ENCODE data around the gene ZNF778.

ZNF778 gene

DNA sequence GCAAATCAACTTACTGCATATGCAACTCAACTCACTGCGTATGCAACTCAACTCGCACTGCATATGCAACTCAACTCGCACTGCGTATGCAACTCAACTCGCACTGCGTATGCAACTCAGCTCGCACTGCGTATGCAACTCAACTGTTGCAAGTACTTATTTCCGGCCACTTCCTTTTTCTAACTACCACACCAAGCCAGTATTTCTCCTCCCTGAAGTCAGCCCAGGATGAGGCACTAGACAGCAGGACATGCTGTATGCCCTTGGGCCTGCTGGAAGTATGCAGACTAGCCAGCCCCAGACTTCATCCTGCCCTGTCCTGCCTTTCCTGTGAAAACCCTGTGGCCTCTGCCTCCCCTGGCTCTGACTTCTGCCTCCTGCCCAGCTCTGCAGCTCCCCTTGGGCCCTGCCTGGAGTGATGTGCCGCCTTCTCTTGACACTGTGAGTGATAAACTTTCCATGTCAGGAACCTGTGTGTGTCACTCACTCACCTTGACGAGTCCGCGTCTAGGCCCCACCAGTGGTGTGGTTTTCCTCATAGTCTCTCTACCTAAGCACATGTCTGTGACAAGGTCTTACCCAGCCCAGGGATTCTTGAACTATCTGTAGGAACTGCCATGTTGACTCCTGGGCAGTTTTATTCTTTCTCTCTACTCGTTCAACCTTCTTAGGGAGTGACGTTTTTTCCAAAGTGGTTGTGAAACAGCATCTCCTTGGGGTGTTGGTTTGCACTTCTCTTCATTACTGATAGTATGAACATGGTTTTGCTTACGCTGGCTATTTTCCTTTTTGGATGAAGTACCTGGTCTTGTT is 16.4 kb downstream of the ZNF778 start:
- Histone ChIP-seq H3K4me3 (ENCODE audit: insufficient read depth in 1 of 2, low read depth in 1 of 2, low read length in 2 of 2) (no peak overlapping the region), H3K14ac (ENCODE audit: low read length in 2 of 2) (no peak overlapping the region), H4K8ac (ENCODE audit: low read length) (no peak overlapping the region), H3K18ac (ENCODE audit: low read depth in 1 of 2, low read length in 2 of 2) (no peak overlapping the region), H2BK5ac (ENCODE audit: low read depth, low read length, poor library complexity, severe bottlenecking) (no peak overlapping the region), H3K79me1 (replicated peaks; ENCODE audit: low read length, poor library complexity, severe bottlenecking) (peaks cover 21% of the 10 kb centered on the region), H2AK5ac (ENCODE audit: low read length, severe bottlenecking) (no peak overlapping the region), H2BK15ac (ENCODE audit: low read depth, poor library complexity, severe bottlenecking) (no peak overlapping the region), H3K9ac (ENCODE audit: low read length) (no peak overlapping the region), H3K4ac (ENCODE audit: low read depth in 1 of 2, low read length in 2 of 2) (no peak overlapping the region), H3K4me1 (ENCODE audit: control insufficient read depth, insufficient read depth, low read depth, low read length) (no peaks in the 10 kb centered on the region), H3K27ac (ENCODE audit: low read length, poor library complexity, severe bottlenecking) (no peak overlapping the region), H3K36me3 (ENCODE audit: control insufficient read depth in 1 of 2, insufficient read depth in 2 of 2, low read depth in 1 of 2, low read length in 2 of 2) (peaks cover 57 to 64% of the 10 kb centered on the region in 2 experiments), H3K27me3 (ENCODE audit: control insufficient read depth in 1 of 2, insufficient read depth in 1 of 2, low read length in 2 of 2) (no peaks in the 10 kb centered on the region), H3K23ac (ENCODE audit: low read length in 2 of 2) (no peak overlapping the region), H2AFZ (ENCODE audit: low read depth, low read length) (no peak overlapping the region), H2BK120ac (ENCODE audit: low read depth, low read length) (no peak overlapping the region), H4K91ac (ENCODE audit: low read length) (no peak overlapping the region), H3K9me3 (ENCODE audit: control insufficient read depth, low read length) (peaks cover 22% of the 10 kb centered on the region), H3K4me2 (ENCODE audit: low read length, poor library complexity, severe bottlenecking) (no peak overlapping the region), H2BK12ac (ENCODE audit: low read length in 2 of 2) (no peak overlapping the region)
- no peak for DNase-seq
- WGBS = 99% methylated on average over 16 of the region's 16 CpGs

DNA sequence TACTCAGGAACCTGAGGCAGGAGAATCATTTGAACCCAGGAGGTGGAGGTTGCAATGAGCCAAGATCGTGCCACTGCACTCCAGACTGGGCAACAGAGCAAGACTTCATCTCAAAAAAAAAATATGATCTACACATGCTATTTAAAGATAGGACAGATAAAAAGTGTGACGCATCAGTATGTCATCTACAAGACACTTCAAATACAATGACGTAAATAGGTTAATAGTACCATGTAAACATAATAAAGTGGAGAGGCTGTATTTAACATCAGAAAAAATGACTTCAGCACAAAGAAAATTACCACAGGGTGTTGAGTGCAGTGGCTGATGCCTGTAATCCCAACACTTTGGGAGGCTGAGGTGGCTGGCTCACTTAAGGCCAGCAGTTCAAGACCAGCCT is 20.2 kb downstream of the ZNF778 start:
- no peak overlapping the region for H3K23ac ChIP-seq (ENCODE audit: low read length in 2 of 2)
- H3K79me1 ChIP-seq (replicated peaks; ENCODE audit: low read length, poor library complexity, severe bottlenecking) = peaks cover 10% of the 10 kb centered on the region
- DNase-seq = peak; percentile 69
- H3K9me3 ChIP-seq (ENCODE audit: control insufficient read depth, low read length) = peaks cover 2% of the 10 kb centered on the region
- no peak overlapping the region for H3K18ac ChIP-seq (ENCODE audit: low read depth in 1 of 2, low read length in 2 of 2)
- H3K4me1 ChIP-seq (ENCODE audit: control insufficient read depth, insufficient read depth, low read depth, low read length) = peaks cover 9% of the 10 kb centered on the region
- H2AK5ac ChIP-seq (ENCODE audit: low read length, severe bottlenecking) = no peak overlapping the region
- no peak overlapping the region for H3K4me2 ChIP-seq (ENCODE audit: low read length, poor library complexity, severe bottlenecking)
- peaks cover 21 to 25% of the 10 kb centered on the region in 2 experiments for H3K36me3 ChIP-seq (ENCODE audit: control insufficient read depth in 1 of 2, insufficient read depth in 2 of 2, low read depth in 1 of 2, low read length in 2 of 2)
- H2BK5ac ChIP-seq (ENCODE audit: low read depth, low read length, poor library complexity, severe bottlenecking) = no peak overlapping the region
- no peak overlapping the region for H4K8ac ChIP-seq (ENCODE audit: low read length)
- no peak overlapping the region for H3K4me3 ChIP-seq (ENCODE audit: insufficient read depth in 1 of 2, low read depth in 1 of 2, low read length in 2 of 2)
- H4K91ac ChIP-seq (ENCODE audit: low read length) = no peak overlapping the region
- H3K4ac ChIP-seq (ENCODE audit: low read depth in 1 of 2, low read length in 2 of 2) = no peak overlapping the region
- H2BK120ac ChIP-seq (ENCODE audit: low read depth, low read length) = no peak overlapping the region
- no peak overlapping the region for H2BK12ac ChIP-seq (ENCODE audit: low read length in 2 of 2)
- H3K9ac ChIP-seq (ENCODE audit: low read length) = no peak overlapping the region
- H2AFZ ChIP-seq (ENCODE audit: low read depth, low read length) = no peak overlapping the region
- no peaks in the 10 kb centered on the region for H3K27me3 ChIP-seq (ENCODE audit: control insufficient read depth in 1 of 2, insufficient read depth in 1 of 2, low read length in 2 of 2)
- H3K14ac ChIP-seq (ENCODE audit: low read length in 2 of 2) = no peak overlapping the region
- no peak overlapping the region for H2BK15ac ChIP-seq (ENCODE audit: low read depth, poor library complexity, severe bottlenecking)
- no peak overlapping the region for H3K27ac ChIP-seq (ENCODE audit: low read length, poor library complexity, severe bottlenecking)
- WGBS = no CpG with 5 or more reads among the region's 3 CpGs

DNA sequence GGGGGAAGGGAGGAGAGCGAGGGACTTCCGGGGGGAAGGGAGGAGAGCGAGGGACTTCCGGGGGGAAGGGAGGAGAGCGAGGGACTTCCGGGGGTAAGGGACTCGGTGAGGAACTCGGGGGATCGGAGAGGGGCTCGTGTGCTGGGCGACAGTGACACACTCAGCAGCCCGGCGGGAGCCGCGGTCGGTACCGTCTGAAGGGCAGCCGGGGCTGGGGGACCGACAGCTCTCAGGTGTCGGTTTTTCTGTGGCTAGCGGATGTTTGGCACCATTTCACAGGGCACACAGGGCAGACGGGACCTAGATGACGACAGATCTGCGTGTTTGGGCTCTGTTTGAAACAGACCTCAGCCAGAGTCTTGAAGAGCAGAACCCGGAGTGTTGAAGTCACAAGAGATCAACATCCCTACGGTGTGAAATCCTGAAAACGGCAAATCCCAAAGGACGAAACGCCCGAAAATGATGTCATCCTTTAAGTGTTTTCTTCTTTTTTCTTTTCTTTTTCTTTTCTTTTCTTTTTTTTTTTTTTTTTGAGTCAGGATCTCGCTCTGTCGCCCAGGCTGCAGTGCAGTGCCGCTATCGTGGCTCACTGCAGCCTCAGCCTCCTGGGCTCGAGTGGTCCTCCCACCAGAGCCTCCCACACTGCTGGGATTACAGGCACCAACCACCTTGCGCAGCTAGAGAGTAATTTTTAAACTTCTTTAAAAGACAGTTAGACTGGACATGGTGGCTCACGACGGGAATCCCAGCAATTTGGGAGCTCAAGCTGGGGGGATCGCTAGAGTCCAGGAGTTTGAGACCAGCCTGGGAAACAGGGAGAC is 23.9 kb downstream of the ZNF778 start:
- H3K27ac ChIP-seq (ENCODE audit: low read length, poor library complexity, severe bottlenecking) = peak overlapping the region; percentile 96
- H4K8ac ChIP-seq (ENCODE audit: low read length) = peak overlapping the region; percentile 100
- peak overlapping the region; percentile 95 for H2BK5ac ChIP-seq (ENCODE audit: low read depth, low read length, poor library complexity, severe bottlenecking)
- H3K14ac ChIP-seq (ENCODE audit: low read length in 2 of 2) = peak overlapping the region in 1 of 2 experiments; percentile 97
- peak overlapping the region in 1 of 2 experiments; percentile 49 for H2BK12ac ChIP-seq (ENCODE audit: low read length in 2 of 2)
- H3K4me3 ChIP-seq (ENCODE audit: insufficient read depth in 1 of 2, low read depth in 1 of 2, low read length in 2 of 2) = peak overlapping the region; percentile 94 to 99
- H3K9me3 ChIP-seq (ENCODE audit: control insufficient read depth, low read length) = no peaks in the 10 kb centered on the region
- DNase-seq = peak; percentile 95
- H3K36me3 ChIP-seq (ENCODE audit: control insufficient read depth in 1 of 2, insufficient read depth in 2 of 2, low read depth in 1 of 2, low read length in 2 of 2) = no peaks in the 10 kb centered on the region
- WGBS = 12% methylated on average over 34 of the region's 39 CpGs
- H3K4ac ChIP-seq (ENCODE audit: low read depth in 1 of 2, low read length in 2 of 2) = peak overlapping the region; percentile 98 to 100
- peak overlapping the region; percentile 95 to 100 for H3K18ac ChIP-seq (ENCODE audit: low read depth in 1 of 2, low read length in 2 of 2)
- H3K4me1 ChIP-seq (ENCODE audit: control insufficient read depth, insufficient read depth, low read depth, low read length) = peaks cover 12% of the 10 kb centered on the region
- H3K27me3 ChIP-seq (ENCODE audit: control insufficient read depth in 1 of 2, insufficient read depth in 1 of 2, low read length in 2 of 2) = no peaks in the 10 kb centered on the region
- peaks cover 8% of the 10 kb centered on the region for H3K79me1 ChIP-seq (replicated peaks; ENCODE audit: low read length, poor library complexity, severe bottlenecking)
- H2AFZ ChIP-seq (ENCODE audit: low read depth, low read length) = peak overlapping the region; percentile 89
- H4K91ac ChIP-seq (ENCODE audit: low read length) = peak overlapping the region; percentile 98
- peak overlapping the region; percentile 75 for H2AK5ac ChIP-seq (ENCODE audit: low read length, severe bottlenecking)
- peak overlapping the region; percentile 99 for H3K9ac ChIP-seq (ENCODE audit: low read length)
- H2BK15ac ChIP-seq (ENCODE audit: low read depth, poor library complexity, severe bottlenecking) = peak overlapping the region; percentile 89
- peak overlapping the region in 1 of 2 experiments; percentile 94 for H3K23ac ChIP-seq (ENCODE audit: low read length in 2 of 2)
- peak overlapping the region; percentile 72 for H3K4me2 ChIP-seq (ENCODE audit: low read length, poor library complexity, severe bottlenecking)
- H2BK120ac ChIP-seq (ENCODE audit: low read depth, low read length) = peak overlapping the region; percentile 85

DNA sequence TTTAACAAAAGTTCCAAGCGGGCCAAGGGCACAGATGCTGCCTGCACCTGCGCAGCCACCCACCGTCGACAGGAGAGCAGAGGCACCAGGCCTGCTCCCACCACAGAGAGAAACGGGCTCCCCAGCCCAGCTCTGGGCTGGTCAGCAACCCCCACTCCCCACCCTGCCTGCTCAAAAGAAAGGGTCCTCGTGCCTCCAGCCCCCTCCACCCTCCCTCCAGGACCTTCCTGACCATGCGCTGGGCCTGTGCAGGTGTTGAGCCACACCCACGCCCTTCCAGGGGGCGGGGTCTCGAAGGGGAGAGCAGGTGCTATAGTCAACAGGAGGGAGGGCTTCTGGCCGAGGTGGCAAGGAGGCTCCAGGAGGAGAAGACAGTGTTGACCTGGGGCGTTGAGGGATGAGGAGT is 25.3 kb downstream of the ZNF778 start:
- H3K79me1 ChIP-seq (replicated peaks; ENCODE audit: low read length, poor library complexity, severe bottlenecking) = peaks cover 8% of the 10 kb centered on the region
- no peaks in the 10 kb centered on the region for H3K36me3 ChIP-seq (ENCODE audit: control insufficient read depth in 1 of 2, insufficient read depth in 2 of 2, low read depth in 1 of 2, low read length in 2 of 2)
- H4K91ac ChIP-seq (ENCODE audit: low read length) = no peak overlapping the region
- H3K27me3 ChIP-seq (ENCODE audit: control insufficient read depth in 1 of 2, insufficient read depth in 1 of 2, low read length in 2 of 2) = no peaks in the 10 kb centered on the region
- H3K14ac ChIP-seq (ENCODE audit: low read length in 2 of 2) = no peak overlapping the region
- peaks cover 18% of the 10 kb centered on the region for H3K4me1 ChIP-seq (ENCODE audit: control insufficient read depth, insufficient read depth, low read depth, low read length)
- no peak overlapping the region for H2BK5ac ChIP-seq (ENCODE audit: low read depth, low read length, poor library complexity, severe bottlenecking)
- H3K4me2 ChIP-seq (ENCODE audit: low read length, poor library complexity, severe bottlenecking) = no peak overlapping the region
- no peak overlapping the region for H3K18ac ChIP-seq (ENCODE audit: low read depth in 1 of 2, low read length in 2 of 2)
- H2AFZ ChIP-seq (ENCODE audit: low read depth, low read length) = no peak overlapping the region
- DNase-seq = no peak
- 60% methylated on average over 11 of the region's 12 CpGs for whole genome bisulfite sequencing
- H3K4ac ChIP-seq (ENCODE audit: low read depth in 1 of 2, low read length in 2 of 2) = no peak overlapping the region
- no peak overlapping the region for H3K23ac ChIP-seq (ENCODE audit: low read length in 2 of 2)
- no peak overlapping the region for H3K9ac ChIP-seq (ENCODE audit: low read length)
- H3K4me3 ChIP-seq (ENCODE audit: insufficient read depth in 1 of 2, low read depth in 1 of 2, low read length in 2 of 2) = no peak overlapping the region
- H2BK15ac ChIP-seq (ENCODE audit: low read depth, poor library complexity, severe bottlenecking) = no peak overlapping the region
- no peak overlapping the region for H2BK12ac ChIP-seq (ENCODE audit: low read length in 2 of 2)
- no peak overlapping the region for H3K27ac ChIP-seq (ENCODE audit: low read length, poor library complexity, severe bottlenecking)
- H2BK120ac ChIP-seq (ENCODE audit: low read depth, low read length) = no peak overlapping the region
- H3K9me3 ChIP-seq (ENCODE audit: control insufficient read depth, low read length) = no peaks in the 10 kb centered on the region
- no peak overlapping the region for H2AK5ac ChIP-seq (ENCODE audit: low read length, severe bottlenecking)
- H4K8ac ChIP-seq (ENCODE audit: low read length) = no peak overlapping the region
